Osteoblast (primary cell): ENCODE results near the gene CREB5. TPM values are rescaled to one million over a fixed set of nuclear protein-coding genes. Genes with fewer than 3 reads are reported as not detected.

Source experiments
- DNase-seq: peaks from one replicate; pipeline ENCODE4 v3.0.0; 2011; ENCODE audit warnings: low spot score, mixed read lengths; ENCODE audit not compliant: insufficient read length; ENCODE audit errors: missing footprints
- H2AFZ ChIP-seq: 2 replicates; pipeline ENCODE4 v1.6.0; 2011; ENCODE audit warnings: mild to moderate bottlenecking, low read length
- H3K27ac ChIP-seq: 2 replicates; pipeline ENCODE4 v1.5.1; 2011; ENCODE audit warnings: mild to moderate bottlenecking, low read depth, low read length, moderate library complexity
- H3K27me3 ChIP-seq: 2 replicates; pipeline ENCODE4 v1.6.0; 2012; ENCODE audit warnings: mild to moderate bottlenecking, control low read depth, inconsistent platforms, low read length, moderate library complexity; ENCODE audit not compliant: insufficient read depth
- H3K36me3 ChIP-seq: 2 replicates; pipeline ENCODE4 v1.5.1; 2011; ENCODE audit warnings: mild to moderate bottlenecking, low read length, control low read depth, moderate library complexity; ENCODE audit not compliant: insufficient read depth
- H3K4me1 ChIP-seq: 2 replicates; pipeline ENCODE4 v1.5.1; 2011; ENCODE audit warnings: mild to moderate bottlenecking, low read length, control low read depth, moderate library complexity; ENCODE audit not compliant: insufficient read depth
- H3K4me2 ChIP-seq: 2 replicates; pipeline ENCODE4 v1.6.0; 2011; ENCODE audit warnings: mild to moderate bottlenecking, low read length; ENCODE audit not compliant: insufficient read depth
- H3K4me3 ChIP-seq: fragments of 200-600 bp; sonication (generic); 3 replicates; pipeline ENCODE4 v1.5.1; 2012; ENCODE audit warnings: mild to moderate bottlenecking, low read length, inconsistent platforms; ENCODE audit not compliant: insufficient read depth
- H3K79me2 ChIP-seq: 2 replicates; pipeline ENCODE4 v1.6.0; 2012; ENCODE audit warnings: mild to moderate bottlenecking, low read length, control low read depth, inconsistent platforms; ENCODE audit not compliant: insufficient read depth
- H3K9me3 ChIP-seq: 2 replicates; pipeline ENCODE4 v1.5.1; 2011; ENCODE audit warnings: low read depth, low read length, control low read depth
- H4K20me1 ChIP-seq: 2 replicates; pipeline ENCODE4 v1.6.0; 2012; ENCODE audit warnings: mild to moderate bottlenecking, low read length, control low read depth; ENCODE audit not compliant: insufficient read depth
- CTCF ChIP-seq: IDR thresholded peaks from 2 replicates; pipeline ENCODE4 v1.5.1; 2011; ENCODE audit warnings: mild to moderate bottlenecking, low read depth, low read length, moderate library complexity; ENCODE audit errors: extremely low read depth
- total RNA-seq: library from RNA; depleted of rRNA; stranded (reverse); fragments of >200 nt; gene quantifications from 2 replicates; pipeline ENCODE4 v1.2.3, GENCODE V29; 2012

Gene CREB5
- total RNA-seq, 1 donor: 5.1 TPM

- H2AFZ ChIP-seq: no peak overlapping the region
- no peak for TF ChIP-seq CTCF
- no peak overlapping the region for H3K4me3 ChIP-seq
- no peaks in the 10 kb centered on the region for H3K27me3 ChIP-seq
- no peak overlapping the region for H3K4me2 ChIP-seq
- no peak overlapping the region for H3K27ac ChIP-seq
- no peak for DNase-seq
- H3K79me2 ChIP-seq: no peaks in the 10 kb centered on the region
- H4K20me1 ChIP-seq: no peaks in the 10 kb centered on the region
- no peaks in the 10 kb centered on the region for H3K9me3 ChIP-seq
- peaks cover 22% of the 10 kb centered on the region for H3K4me1 ChIP-seq
- no peaks in the 10 kb centered on the region for H3K36me3 ChIP-seq
Measured at GRCh38 chr7:28759475-28759971, 347.2 kb downstream of the CREB5 start.

- no peak overlapping the region for H3K27ac ChIP-seq
- H2AFZ ChIP-seq: no peak overlapping the region
- no peak for TF ChIP-seq CTCF
- H3K4me3 ChIP-seq: no peak overlapping the region
- H3K4me2 ChIP-seq: no peak overlapping the region
- DNase-seq: no peak
- H4K20me1 ChIP-seq: no peaks in the 10 kb centered on the region
- no peaks in the 10 kb centered on the region for H3K27me3 ChIP-seq
- H3K4me1 ChIP-seq: peaks cover 12% of the 10 kb centered on the region
- H3K9me3 ChIP-seq: no peaks in the 10 kb centered on the region
- no peaks in the 10 kb centered on the region for H3K36me3 ChIP-seq
- H3K79me2 ChIP-seq: no peaks in the 10 kb centered on the region
Measured at GRCh38 chr7:28761505-28761904, 349.2 kb downstream of the CREB5 start.

GRCh38 chr7:28762651-28763050 lies 350.3 kb downstream of the CREB5 start:
- no peaks in the 10 kb centered on the region for H3K9me3 ChIP-seq
- no peaks in the 10 kb centered on the region for H3K27me3 ChIP-seq
- DNase-seq: no peak
- TF ChIP-seq CTCF: no peak
- H3K4me3 ChIP-seq: no peak overlapping the region
- no peaks in the 10 kb centered on the region for H3K79me2 ChIP-seq
- no peak overlapping the region for H2AFZ ChIP-seq
- no peak overlapping the region for H3K4me2 ChIP-seq
- no peaks in the 10 kb centered on the region for H3K36me3 ChIP-seq
- no peak overlapping the region for H3K27ac ChIP-seq
- peaks cover 23% of the 10 kb centered on the region for H3K4me1 ChIP-seq
- H4K20me1 ChIP-seq: no peaks in the 10 kb centered on the region

GRCh38 chr7:28766359-28766758 lies 354.0 kb downstream of the CREB5 start:
- H3K36me3 ChIP-seq: no peaks in the 10 kb centered on the region
- H3K27me3 ChIP-seq: no peaks in the 10 kb centered on the region
- H3K9me3 ChIP-seq: no peaks in the 10 kb centered on the region
- H3K4me1 ChIP-seq: peaks cover 35% of the 10 kb centered on the region
- H4K20me1 ChIP-seq: no peaks in the 10 kb centered on the region
- H3K4me3 ChIP-seq: no peak overlapping the region
- H3K27ac ChIP-seq: peak overlapping the region; percentile 14
- no peak overlapping the region for H3K4me2 ChIP-seq
- DNase-seq: no peak
- H2AFZ ChIP-seq: no peak overlapping the region
- no peak for TF ChIP-seq CTCF
- H3K79me2 ChIP-seq: no peaks in the 10 kb centered on the region
